NCI-H460 (cell line): ENCODE results near the gene ATXN1. TPM values are rescaled to one million over a fixed set of nuclear protein-coding genes. Genes with fewer than 3 reads are reported as not detected.

Source experiments
- DNase-seq: peaks from one replicate; pipeline ENCODE4 v3.0.0-alpha.2; 2016; ENCODE audit warnings: low read depth; ENCODE audit errors: extremely low read depth
- total RNA-seq: library from RNA; depleted of rRNA; stranded (reverse); fragments of >200 nt; shearing (Covaris generic); gene quantifications from 2 replicates; pipeline ENCODE4 v1.2.3, GENCODE V29; 2014

ATXN1 gene
- total RNA-seq, 1 experiment from 2014 or later: 20.4 TPM

DNA sequence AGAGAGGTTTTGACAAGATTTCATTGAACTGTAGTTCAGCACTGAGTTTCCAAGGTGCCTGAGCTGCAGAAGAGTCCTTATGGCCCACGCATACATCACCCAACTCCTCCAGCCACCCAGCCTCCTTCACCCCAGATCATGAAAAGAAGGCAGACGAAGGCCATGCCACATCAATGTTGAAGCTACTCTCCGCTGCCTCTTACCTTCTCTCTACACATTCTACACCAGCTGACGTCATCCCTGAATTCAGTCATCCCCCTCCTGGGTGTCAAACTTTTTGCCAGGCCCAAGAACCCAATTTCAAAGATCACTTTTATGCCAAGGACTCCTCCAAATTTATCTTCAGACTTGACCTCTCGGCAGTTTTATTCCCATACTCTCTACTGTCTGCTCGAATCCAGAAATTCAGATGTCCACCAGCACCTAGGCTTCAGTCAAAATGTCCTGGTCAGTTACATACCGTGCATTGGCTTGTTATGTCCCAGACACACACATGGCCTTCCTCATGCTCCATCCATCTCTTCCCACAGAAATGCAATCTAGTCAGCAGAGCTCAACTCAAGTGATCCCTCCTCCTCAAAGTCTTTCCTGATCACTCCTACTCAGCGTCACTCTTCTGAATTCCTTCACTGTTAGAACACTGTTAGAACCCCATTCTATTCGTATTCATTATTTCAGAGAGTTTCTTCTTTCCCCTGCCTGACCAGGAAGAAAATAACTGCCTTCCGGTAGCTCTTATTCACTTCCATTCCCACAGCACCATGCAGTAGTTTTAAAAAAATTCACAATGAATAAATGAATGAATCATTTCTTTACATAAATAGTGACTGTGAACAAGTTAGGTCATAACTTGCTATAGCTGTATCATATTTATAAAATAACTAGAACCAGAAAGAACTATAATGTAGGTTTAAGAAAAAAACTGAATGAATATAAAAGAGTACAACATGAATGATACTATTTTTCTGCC, 11.5 kb downstream of the ATXN1 start:
- no peak for DNase-seq

DNA sequence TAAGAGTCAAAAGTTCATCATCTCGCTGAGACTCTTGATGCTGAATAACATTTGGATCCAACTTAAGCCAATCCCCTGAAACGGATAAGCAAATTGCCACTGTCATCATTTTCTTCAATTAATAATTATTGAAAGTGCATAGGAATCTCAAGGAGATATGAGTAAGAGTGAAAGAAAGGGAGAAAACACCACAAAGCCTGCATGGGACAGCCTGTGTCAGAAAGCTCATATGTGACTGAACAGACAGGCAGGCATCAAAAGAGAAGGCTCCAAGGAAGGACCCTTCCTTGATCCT, 13.3 kb downstream of the ATXN1 start:
- DNase-seq: no peak

DNA sequence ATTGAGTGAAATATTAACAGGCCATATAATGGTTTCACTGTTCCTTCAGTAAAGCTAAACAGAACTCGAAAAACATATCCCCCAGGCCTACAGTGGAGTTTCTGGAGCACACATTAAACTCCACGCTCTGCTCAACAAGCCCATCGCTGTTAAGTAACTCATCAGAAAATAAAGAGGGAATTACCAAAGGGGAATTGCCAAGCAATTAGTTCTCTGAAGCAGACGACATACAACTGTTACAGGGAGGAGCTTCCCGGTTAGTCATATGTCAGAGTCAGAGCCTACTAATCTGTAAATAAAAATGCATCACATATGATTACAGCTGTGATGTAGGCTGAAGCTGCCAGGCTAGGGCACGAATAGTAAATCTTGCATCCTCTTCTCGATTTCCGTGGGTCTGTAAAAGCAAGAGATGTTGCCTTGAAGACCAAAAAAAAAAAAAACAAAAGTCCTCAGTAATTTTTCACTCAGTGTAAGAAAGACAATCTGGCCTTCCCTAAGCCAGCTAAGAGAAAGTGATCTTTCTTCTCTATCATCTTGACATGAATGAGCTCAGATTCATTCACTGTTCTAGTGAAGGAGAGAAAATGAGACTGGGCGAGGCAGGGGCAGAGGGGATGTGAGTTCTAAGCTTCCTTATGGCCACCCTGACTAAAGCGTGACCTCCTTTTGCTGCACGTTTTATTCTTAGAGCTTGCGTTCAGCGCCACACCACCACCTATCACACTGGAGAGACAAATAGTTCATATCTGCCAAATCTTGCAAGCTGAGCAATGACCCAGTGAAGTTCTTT, 13.8 kb downstream of the ATXN1 start:
- DNase-seq: no peak

DNA sequence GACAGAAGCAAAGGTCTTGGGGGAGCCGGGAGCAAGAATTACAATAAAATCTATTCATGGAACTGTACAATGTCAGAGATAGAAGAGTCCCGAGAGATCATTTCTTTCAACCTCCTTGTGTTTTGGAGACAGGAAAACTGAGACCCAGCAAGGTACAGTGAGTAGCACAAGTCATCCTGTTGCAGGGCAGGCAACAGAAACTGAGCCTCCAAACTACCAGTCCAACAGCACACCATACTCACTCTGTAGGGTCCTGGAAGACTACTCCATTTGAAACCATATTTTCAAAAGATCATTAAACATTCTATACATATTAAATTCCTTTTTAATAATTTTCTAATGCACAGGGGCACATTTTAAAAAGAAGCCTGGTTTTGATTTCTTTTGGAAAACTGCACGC, 14.4 kb downstream of the ATXN1 start:
- no peak for DNase-seq

DNA sequence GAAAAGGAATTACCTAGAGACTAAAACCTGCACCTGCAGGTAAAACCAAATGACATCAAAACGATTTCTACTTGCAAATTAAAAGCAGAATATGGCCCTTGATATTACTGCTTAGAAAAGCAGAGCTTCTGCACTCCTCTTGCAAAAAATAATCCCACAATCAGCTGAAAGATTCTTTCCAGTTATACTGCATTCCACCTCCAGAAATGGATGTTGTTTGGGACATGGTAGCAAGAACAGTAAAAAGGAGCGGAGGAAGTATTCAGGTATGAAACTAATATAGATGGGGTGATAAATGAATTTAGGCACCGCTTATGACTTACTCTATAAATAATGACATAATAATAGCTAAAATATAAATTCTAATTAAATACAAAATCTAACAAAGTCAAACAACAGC, 14.9 kb downstream of the ATXN1 start:
- DNase-seq: no peak

DNA sequence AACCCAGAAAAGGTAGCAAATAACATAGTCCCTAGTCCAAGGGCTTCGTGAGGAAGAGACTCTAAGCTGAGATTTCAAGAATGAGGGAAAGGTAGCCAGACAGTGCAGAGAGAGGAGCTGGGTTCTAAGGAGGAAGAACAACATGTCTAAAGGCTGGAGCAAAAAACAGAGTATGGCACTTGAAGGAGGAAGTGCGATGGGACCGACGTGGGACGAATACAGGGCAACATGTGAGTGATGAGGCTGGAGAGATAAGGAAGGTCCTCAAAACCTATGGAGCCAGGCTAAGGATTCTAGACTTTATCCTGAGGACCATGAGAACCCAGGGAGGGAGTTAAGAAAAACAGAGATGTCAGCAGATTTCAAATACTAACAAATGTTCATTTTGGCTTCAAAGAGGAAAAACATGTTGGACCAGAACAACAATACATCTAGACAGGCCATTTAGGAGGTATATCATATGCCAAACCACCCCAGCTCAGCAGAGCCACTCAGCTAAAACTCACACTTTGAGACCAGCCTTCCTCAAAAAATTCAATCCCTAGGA, 17.5 kb downstream of the ATXN1 start:
- DNase-seq: no peak

DNA sequence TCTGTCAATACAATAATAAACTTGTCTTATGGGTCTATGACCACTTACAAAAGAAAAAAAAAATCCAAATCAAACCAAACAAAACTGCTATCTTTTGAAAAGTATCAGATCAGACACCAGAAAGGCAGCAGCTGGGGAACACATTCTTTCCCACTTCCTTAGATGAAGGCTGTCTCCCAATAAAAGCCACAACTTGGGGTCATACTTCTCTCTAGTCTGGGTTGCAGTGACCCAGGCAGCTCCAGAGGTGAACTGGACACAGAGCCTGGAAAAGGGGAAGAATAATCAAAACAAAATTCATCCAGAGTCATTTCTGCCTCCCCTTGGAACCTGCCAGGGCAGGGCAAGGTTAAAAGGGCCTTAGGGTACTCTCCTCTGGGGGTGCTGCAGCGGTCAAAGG, 19.1 kb downstream of the ATXN1 start:
- no peak for DNase-seq

DNA sequence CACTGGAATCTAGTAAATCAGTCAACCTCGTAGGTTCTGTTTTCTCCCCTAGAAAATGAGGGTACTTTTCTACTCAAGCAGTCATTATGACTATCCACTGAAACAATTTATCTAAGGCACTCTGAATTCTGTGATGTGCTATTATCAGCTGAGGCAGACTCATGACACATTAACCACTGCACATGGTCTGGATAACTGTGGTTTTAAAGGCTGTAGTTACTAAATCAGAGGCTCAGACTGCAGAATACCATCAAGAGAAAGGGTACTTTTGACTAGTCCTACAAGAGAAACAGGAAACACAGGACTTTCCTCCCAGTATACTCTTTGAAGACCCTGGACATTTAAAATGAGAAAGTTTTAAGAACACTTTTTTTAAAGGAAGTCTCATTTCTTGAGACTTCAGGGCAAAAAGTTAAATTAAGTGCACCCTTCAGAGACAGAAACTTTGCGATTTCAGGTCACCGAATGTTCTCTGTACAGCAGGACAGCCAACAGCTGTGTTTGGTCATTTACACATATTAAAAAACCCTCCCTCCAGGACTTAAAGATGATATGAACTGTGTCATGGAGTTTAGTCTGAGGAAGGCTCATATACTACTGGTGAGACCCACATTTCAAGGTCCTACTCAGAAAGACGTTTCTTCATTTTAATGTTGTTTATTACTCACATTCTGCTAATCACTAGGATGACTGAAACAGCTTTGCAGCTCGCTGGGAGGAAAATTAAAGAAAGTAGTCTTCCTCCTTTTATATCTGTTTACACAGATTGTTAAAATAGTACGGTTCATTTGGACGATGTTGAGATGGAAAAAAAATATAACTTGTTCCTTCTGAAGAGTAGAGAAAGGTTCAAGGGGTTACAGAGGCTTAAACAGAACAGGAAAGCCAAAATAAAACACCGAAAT, 19.9 kb downstream of the ATXN1 start:
- DNase-seq: no peak

DNA sequence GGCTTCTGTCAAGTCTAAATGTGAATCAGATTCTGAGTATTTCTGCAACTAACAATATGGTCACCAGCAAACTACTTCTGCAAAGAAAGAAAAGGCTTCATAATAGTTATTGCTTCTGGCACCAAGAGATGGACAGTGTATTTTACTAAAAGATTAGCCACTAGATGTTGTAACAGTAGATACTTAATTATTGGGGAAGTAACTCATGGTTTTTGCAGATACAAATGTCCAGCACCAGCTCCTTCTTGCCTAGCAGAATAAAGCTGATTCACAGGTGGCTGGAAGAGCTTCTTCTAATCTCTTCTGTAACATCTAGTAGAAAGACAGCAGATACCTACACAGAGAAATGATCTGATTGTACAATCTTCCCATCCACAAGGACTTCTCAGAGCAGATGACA, 21.2 kb downstream of the ATXN1 start:
- no peak for DNase-seq

DNA sequence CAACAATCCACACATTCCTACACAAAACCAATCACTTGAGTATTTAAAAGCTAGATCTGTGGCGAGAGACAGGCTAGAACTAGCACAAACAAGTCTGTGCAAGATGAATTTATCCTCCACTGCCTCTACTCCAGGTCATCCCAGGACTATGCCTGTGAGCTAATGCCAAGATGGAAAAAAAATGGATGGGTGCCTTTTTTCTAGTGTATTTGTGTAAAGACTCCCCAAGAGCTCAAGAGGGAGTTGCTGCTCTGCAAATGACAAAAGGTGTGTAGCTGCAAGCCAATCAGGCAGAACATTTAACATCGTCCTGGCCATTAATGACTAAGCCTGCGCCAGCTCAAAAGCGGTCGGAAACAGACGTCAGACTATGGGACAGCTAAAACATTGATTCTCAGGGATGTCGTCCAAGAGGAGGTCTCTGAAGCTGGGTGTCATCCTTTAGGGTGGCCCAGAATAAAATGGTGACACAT, 21.9 kb downstream of the ATXN1 start:
- no peak for DNase-seq

DNA sequence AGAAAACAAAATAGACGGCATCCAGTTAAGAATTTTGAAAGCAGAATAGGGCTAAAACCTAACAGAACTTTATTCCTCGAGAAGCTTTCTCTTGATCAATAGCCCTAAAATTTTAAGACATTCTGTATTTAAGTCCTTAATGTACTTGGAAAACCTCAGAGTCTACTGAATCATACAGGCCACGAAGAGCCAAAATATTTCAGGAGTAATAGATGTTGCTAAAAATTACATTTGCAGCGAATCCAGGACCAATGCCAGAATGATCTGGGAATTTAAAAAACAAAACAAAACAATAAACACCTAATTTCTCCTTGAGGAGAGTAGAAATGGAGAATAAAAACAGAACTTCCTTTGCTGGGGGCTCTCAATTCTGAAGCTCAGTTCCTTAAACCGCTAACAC, 23.3 kb downstream of the ATXN1 start:
- no peak for DNase-seq

DNA sequence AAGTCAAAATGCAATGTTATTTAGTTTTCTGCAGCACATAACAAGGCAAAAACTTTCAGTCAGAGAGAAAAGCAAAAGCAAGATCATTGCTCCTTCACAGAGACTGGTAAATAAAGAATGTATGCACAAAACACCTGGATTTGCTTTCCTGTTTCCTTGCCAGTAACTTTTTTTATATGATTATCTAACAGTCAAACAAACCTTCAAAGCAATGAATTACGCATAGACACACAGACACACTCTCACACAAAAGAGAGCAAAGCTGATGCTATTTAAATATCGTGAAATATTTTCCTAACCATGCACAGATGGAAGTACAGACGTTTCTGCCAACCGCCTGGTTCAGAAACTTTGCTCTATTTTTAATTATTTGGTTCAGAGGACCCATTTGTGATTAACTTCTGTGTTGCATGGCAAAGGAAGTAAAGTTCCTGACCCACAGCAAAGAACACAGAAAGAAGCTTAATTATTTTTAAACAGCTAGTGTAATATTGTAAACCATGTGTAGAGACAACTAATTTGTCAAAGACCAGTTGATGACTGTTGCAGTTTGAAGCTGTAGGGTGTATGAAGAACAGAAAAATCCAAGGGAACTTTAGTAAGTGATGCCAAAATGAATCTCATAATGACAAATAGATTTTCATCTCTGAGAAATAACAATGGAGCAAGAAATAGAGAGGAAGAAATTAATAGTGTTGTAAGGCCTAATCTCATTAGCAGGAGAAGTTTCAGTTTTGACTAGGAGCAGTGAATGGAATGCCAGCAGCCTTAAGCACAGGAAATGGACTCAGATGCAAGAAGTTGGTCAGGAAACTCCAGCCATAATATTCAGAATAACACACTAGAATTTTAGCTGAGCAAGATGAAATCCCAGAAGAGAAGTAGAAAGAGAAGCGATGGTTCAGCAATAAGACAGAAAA, 24.1 kb downstream of the ATXN1 start:
- no peak for DNase-seq

DNA sequence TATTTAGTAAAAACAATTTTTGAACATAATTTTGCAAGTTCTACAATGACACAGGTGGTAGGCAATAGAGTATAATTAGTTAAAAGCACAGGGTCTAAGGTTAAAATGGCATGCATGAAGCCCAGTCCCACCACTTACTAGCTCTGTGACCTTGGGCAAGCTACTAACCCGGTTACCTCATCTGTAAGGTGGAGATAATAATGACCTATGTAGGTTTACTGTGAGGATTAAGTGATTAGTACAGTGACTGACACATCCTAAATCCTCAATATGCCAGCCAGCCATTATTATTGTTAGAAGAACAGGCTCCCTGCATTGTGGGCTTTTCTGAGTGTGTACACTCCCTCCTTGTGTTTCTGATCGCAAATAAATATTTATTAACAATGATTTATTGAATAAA, 26.2 kb downstream of the ATXN1 start:
- no peak for DNase-seq

DNA sequence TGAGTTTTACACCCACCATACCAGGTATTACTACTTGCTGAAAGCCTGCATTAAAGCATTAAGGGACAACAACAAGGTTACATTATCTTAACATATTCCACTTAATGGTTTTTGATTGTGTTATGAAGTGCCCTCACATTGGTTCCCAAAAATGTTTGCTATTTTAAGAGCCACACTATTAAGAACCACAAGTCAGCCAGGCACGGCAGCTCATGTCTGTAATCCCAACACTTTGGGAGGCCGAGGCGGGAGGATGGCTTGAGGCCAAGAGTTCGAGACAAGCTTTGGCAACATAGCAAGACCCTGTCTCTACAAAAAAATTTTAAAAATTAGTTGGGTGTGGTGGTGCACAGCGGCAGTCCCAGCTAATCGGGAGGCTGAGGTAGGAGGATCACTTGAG, 28.2 kb downstream of the ATXN1 start:
- no peak for DNase-seq

DNA sequence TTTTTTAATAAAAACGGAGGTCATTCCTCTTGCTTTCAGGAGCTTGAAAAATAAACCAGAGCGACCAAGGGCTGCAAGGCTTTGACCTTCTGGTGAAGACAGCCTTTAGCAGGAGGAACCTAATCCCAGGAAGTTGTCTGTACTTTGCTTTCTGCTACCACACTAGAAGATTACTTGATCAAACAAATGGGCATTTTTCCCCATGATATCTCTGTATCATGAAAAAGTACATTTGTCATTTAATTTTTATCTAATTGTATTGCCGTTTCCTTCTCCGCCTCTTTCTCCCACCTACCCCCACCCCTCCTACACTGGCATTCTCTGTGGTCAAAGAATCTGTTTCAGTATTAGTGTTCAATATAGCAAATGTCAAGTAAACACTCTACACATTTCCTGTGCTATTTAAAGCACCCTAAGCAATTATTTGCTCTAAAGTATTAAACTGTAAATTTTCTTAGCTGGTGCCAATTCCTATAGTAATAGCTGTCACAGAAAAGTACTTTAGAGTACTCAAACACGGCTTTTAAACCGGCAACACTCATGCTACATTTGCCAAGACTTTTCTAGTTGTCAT, 29.7 kb downstream of the ATXN1 start:
- no peak for DNase-seq

DNA sequence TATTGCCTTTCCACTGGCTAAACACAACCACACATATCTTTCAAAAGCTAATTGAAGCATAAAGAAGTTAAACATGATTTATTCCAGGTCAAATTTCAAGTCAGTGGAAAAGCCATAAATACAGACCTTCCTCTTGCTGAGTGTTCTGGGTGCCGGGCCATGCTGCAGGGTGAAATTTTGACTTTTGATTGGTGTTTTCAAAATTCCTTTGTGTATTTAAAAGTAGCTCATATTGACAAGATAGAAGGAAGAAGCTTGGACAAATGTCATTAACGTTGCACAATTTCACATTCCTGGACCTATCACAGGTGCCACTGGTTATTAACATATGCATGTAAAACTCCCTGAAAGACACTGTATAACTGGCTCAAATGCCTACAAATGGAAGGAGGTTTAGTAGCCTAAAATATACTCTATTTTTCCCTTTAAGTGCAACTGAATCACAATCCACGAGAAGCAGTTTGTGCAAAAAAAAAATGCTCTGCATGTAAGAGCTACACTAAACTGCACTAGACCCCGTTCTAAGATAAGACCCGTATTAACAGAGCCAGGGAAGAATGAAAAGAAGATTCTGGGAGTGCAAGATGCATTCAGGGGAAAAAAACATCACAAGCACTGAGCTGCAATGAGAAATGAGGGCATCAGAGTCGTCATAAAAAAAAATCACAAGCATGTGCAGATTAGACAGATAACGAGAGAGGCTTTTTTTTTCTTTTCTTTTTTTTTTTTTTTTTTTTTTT, 30.4 kb downstream of the ATXN1 start:
- no peak for DNase-seq

DNA sequence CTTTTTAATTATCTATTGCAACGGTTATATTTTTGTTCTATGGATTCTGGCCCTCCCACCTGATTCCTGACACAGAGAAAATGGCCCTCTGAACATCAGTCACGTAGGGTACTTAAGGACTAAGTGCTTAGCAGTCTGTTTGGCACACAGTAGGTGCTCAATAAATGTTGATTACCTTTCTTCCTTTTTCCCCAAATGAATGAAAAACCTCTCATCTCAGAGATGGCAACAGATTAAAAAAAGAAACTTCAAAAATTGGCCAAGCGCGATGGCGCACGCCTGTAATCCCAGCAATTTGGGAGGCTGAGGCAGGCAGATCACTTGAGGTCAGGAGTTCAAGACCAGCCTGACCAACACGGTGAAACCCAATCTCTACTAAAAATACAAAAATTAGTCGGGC, 31.5 kb downstream of the ATXN1 start:
- no peak for DNase-seq

DNA sequence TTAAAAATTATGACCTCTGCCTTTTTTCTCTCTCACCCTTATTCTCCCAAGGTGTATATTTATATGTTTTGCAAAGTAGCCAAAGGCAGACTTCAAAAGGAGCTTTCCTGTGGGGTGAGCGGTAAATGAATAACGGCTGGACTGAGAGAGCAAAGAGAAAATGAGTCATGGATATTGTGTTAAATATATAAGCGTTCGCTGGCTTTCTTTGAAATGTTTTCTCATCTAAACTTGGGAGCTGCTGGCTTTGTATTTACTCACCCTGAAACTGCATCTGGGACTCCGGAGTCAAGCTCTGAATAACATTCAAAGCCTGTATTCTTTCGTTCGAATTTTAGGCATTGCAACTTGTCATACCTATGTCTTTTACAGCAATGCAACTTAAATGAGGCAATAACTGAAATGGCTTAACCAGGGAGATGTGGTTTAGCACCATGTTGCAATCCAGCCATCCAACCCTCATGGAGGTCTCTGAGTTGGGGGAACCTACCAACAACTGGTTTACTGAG, 32.0 kb downstream of the ATXN1 start:
- DNase-seq: no peak
